ENCODE measurements around the gene HKDC1.
"Not testable (repeated sequence)": the region's sequence is repeated elsewhere in the genome, so short reads cannot be mapped to it uniquely, and the experiment has no call there.

The HKDC1 gene

GRCh38 chr10:69268761-69269416, 48.8 kb downstream of the HKDC1 start:
- no peak overlapping the region for H3K4me3 ChIP-seq (ENCODE audit: low read depth, low read length)
- no peaks in the 10 kb centered on the region for H3K27me3 ChIP-seq (ENCODE audit: control insufficient read depth, insufficient read depth, low read length)
- H3K36me3 ChIP-seq (ENCODE audit: control insufficient read depth, insufficient read depth, low read length), result no peaks in the 10 kb centered on the region
- no peaks in the 10 kb centered on the region for H3K9me3 ChIP-seq (ENCODE audit: control insufficient read depth, insufficient read depth, low read length)
- no peaks in the 10 kb centered on the region for H3K4me1 ChIP-seq (ENCODE audit: control insufficient read depth, insufficient read depth, low read length)
- H3K9ac ChIP-seq (ENCODE audit: low read depth, low read length), result no peak overlapping the region

GRCh38 chr10:69269761-69270160, 49.6 kb downstream of the HKDC1 start:
- Histone ChIP-seq H3K36me3 (ENCODE audit: control insufficient read depth, insufficient read depth, low read length) (no peaks in the 10 kb centered on the region), H3K9me3 (ENCODE audit: control insufficient read depth, insufficient read depth, low read length) (no peaks in the 10 kb centered on the region), H3K4me1 (ENCODE audit: control insufficient read depth, insufficient read depth, low read length) (no peaks in the 10 kb centered on the region), H3K27me3 (ENCODE audit: control insufficient read depth, insufficient read depth, low read length) (no peaks in the 10 kb centered on the region), H3K9ac (ENCODE audit: low read depth, low read length) (no peak overlapping the region), H3K4me3 (ENCODE audit: low read depth, low read length) (no peak overlapping the region)

- Histone ChIP-seq H3K9ac (ENCODE audit: low read depth, low read length) (no peak overlapping the region), H3K36me3 (ENCODE audit: control insufficient read depth, insufficient read depth, low read length) (no peaks in the 10 kb centered on the region), H3K27me3 (ENCODE audit: control insufficient read depth, insufficient read depth, low read length) (no peaks in the 10 kb centered on the region), H3K4me3 (ENCODE audit: low read depth, low read length) (no peak overlapping the region), H3K4me1 (ENCODE audit: control insufficient read depth, insufficient read depth, low read length) (no peaks in the 10 kb centered on the region), H3K9me3 (ENCODE audit: control insufficient read depth, insufficient read depth, low read length) (no peaks in the 10 kb centered on the region)
Observed at GRCh38 chr10:69270990-69271389, 50.9 kb downstream of the HKDC1 start.

- no peak overlapping the region for H3K9ac ChIP-seq (ENCODE audit: low read depth, low read length)
- H3K36me3 ChIP-seq (ENCODE audit: control insufficient read depth, insufficient read depth, low read length), result no peaks in the 10 kb centered on the region
- H3K27me3 ChIP-seq (ENCODE audit: control insufficient read depth, insufficient read depth, low read length), result no peaks in the 10 kb centered on the region
- H3K4me3 ChIP-seq (ENCODE audit: low read depth, low read length), result no peak overlapping the region
- H3K4me1 ChIP-seq (ENCODE audit: control insufficient read depth, insufficient read depth, low read length), result no peaks in the 10 kb centered on the region
- no peaks in the 10 kb centered on the region for H3K9me3 ChIP-seq (ENCODE audit: control insufficient read depth, insufficient read depth, low read length)
Observed at GRCh38 chr10:69272624-69273023, 52.5 kb downstream of the HKDC1 start.

- Histone ChIP-seq H3K4me1 (ENCODE audit: control insufficient read depth, insufficient read depth, low read length) (peaks cover 3% of the 10 kb centered on the region), H3K9ac (ENCODE audit: low read depth, low read length) (no peak overlapping the region), H3K36me3 (ENCODE audit: control insufficient read depth, insufficient read depth, low read length) (no peaks in the 10 kb centered on the region), H3K9me3 (ENCODE audit: control insufficient read depth, insufficient read depth, low read length) (no peaks in the 10 kb centered on the region), H3K4me3 (ENCODE audit: low read depth, low read length) (no peak overlapping the region), H3K27me3 (ENCODE audit: control insufficient read depth, insufficient read depth, low read length) (no peaks in the 10 kb centered on the region)
Observed at GRCh38 chr10:69275444-69275843, 55.3 kb downstream of the HKDC1 start.

GRCh38 chr10:69276503-69276902, 56.4 kb downstream of the HKDC1 start:
- Histone ChIP-seq H3K9ac (ENCODE audit: low read depth, low read length) (no peak overlapping the region), H3K4me1 (ENCODE audit: control insufficient read depth, insufficient read depth, low read length) (peaks cover 3% of the 10 kb centered on the region), H3K36me3 (ENCODE audit: control insufficient read depth, insufficient read depth, low read length) (no peaks in the 10 kb centered on the region), H3K9me3 (ENCODE audit: control insufficient read depth, insufficient read depth, low read length) (no peaks in the 10 kb centered on the region), H3K27me3 (ENCODE audit: control insufficient read depth, insufficient read depth, low read length) (no peaks in the 10 kb centered on the region), H3K4me3 (ENCODE audit: low read depth, low read length) (no peak overlapping the region)

- no peak within 1 kb of the TSS for H3K4me3 ChIP-seq (ENCODE audit: low read depth, low read length)
- peaks cover 3% of the 10 kb centered on the region for H3K4me1 ChIP-seq (ENCODE audit: control insufficient read depth, insufficient read depth, low read length)
- H3K9ac ChIP-seq (ENCODE audit: low read depth, low read length), result no peak within 1 kb of the TSS
Observed at GRCh38 chr10:69278446-69278963, 58.4 kb downstream of the HKDC1 start, which contains the start of gene HK1. HK1 (plus strand) TSS chr10:69278496.

GRCh38 chr10:69279110-69279509, 59.0 kb downstream of the HKDC1 start:
- Histone ChIP-seq H3K36me3 (ENCODE audit: control insufficient read depth, insufficient read depth, low read length) (no peaks in the 10 kb centered on the region), H3K27me3 (ENCODE audit: control insufficient read depth, insufficient read depth, low read length) (no peaks in the 10 kb centered on the region), H3K9me3 (ENCODE audit: control insufficient read depth, insufficient read depth, low read length) (no peaks in the 10 kb centered on the region), H3K4me3 (ENCODE audit: low read depth, low read length) (no peak overlapping the region), H3K4me1 (ENCODE audit: control insufficient read depth, insufficient read depth, low read length) (peaks cover 3% of the 10 kb centered on the region), H3K9ac (ENCODE audit: low read depth, low read length) (no peak overlapping the region)

More at GRCh38 chr10:69278446-69278963, 58.4 kb downstream of the HKDC1 start, which contains the start of gene HK1:
- Histone ChIP-seq H3K27me3 (ENCODE audit: control insufficient read depth, insufficient read depth, low read length) (no peaks in the 10 kb centered on the region), H3K9me3 (ENCODE audit: control insufficient read depth, insufficient read depth, low read length) (no peaks in the 10 kb centered on the region), H3K36me3 (ENCODE audit: control insufficient read depth, insufficient read depth, low read length) (no peaks in the 10 kb centered on the region)

GRCh38 chr10:69281507-69282413, 61.6 kb downstream of the HKDC1 start:
- Histone ChIP-seq H3K36me3 (ENCODE audit: control insufficient read depth, insufficient read depth, low read length) (no peaks in the 10 kb centered on the region), H3K4me1 (ENCODE audit: control insufficient read depth, insufficient read depth, low read length) (peaks cover 7% of the 10 kb centered on the region), H3K27me3 (ENCODE audit: control insufficient read depth, insufficient read depth, low read length) (no peaks in the 10 kb centered on the region), H3K9ac (ENCODE audit: low read depth, low read length) (no peak overlapping the region), H3K9me3 (ENCODE audit: control insufficient read depth, insufficient read depth, low read length) (no peaks in the 10 kb centered on the region), H3K4me3 (ENCODE audit: low read depth, low read length) (no peak overlapping the region)

GRCh38 chr10:69284402-69284801, 64.3 kb downstream of the HKDC1 start:
- not testable (repeated sequence) for H3K27me3 ChIP-seq (ENCODE audit: control insufficient read depth, insufficient read depth, low read length); H3K9ac ChIP-seq (ENCODE audit: low read depth, low read length); H3K36me3 ChIP-seq (ENCODE audit: control insufficient read depth, insufficient read depth, low read length); H3K9me3 ChIP-seq (ENCODE audit: control insufficient read depth, insufficient read depth, low read length); H3K4me1 ChIP-seq (ENCODE audit: control insufficient read depth, insufficient read depth, low read length); H3K4me3 ChIP-seq (ENCODE audit: low read depth, low read length)

GRCh38 chr10:69285699-69286098, 65.6 kb downstream of the HKDC1 start:
- Histone ChIP-seq H3K27me3 (ENCODE audit: control insufficient read depth, insufficient read depth, low read length) (no peaks in the 10 kb centered on the region), H3K9me3 (ENCODE audit: control insufficient read depth, insufficient read depth, low read length) (no peaks in the 10 kb centered on the region), H3K4me3 (ENCODE audit: low read depth, low read length) (no peak overlapping the region), H3K9ac (ENCODE audit: low read depth, low read length) (no peak overlapping the region), H3K4me1 (ENCODE audit: control insufficient read depth, insufficient read depth, low read length) (peaks cover 4% of the 10 kb centered on the region), H3K36me3 (ENCODE audit: control insufficient read depth, insufficient read depth, low read length) (no peaks in the 10 kb centered on the region)

GRCh38 chr10:69287181-69287580, 67.0 kb downstream of the HKDC1 start:
- peaks cover 4% of the 10 kb centered on the region for H3K4me1 ChIP-seq (ENCODE audit: control insufficient read depth, insufficient read depth, low read length)
- H3K4me3 ChIP-seq (ENCODE audit: low read depth, low read length), result no peak overlapping the region
- no peaks in the 10 kb centered on the region for H3K9me3 ChIP-seq (ENCODE audit: control insufficient read depth, insufficient read depth, low read length)
- H3K27me3 ChIP-seq (ENCODE audit: control insufficient read depth, insufficient read depth, low read length), result no peaks in the 10 kb centered on the region
- H3K36me3 ChIP-seq (ENCODE audit: control insufficient read depth, insufficient read depth, low read length), result no peaks in the 10 kb centered on the region
- no peak overlapping the region for H3K9ac ChIP-seq (ENCODE audit: low read depth, low read length)
